K562 (cell line): ENCODE measurements around the gene MMEL1. TPM values are rescaled to one million over a fixed set of nuclear protein-coding genes. Genes with fewer than 3 reads are reported as not detected.

Experiments used
- ATAC-seq: fragments of 200-7000 bp; cut with Tn5 transposase; 3 replicates; pipeline ENCODE4 v1.9.1; 2020; ENCODE audit warnings: moderate library complexity
- BruUV-seq: library from RNA; stranded (reverse); fragments of 400-500 nt; replicated peaks from 2 replicates; lab custom pipeline; 2021; lab: Mats Ljungman, UMichigan
- CTCF ChIA-PET: fragments of 300-600 bp; formaldehyde crosslinking; extraction: SDS; loops from one replicate; lab custom pipeline; 2021; ENCODE audit warnings: low intra/inter-chr PET ratio; lab: Yijun Ruan, JAX
- POLR2A ChIA-PET: fragments of 300-600, 350-650 bp; sonication (Branson Sonifier 250); formaldehyde crosslinking; extraction: SDS; loops from one replicate; lab custom pipeline; 2021; ENCODE audit warnings: antibody characterized with exemption, inconsistent platforms; lab: Yijun Ruan, JAX
- DNase-seq, 4 experiments: peaks; one replicate each; pipeline versions ENCODE4 v3.0.0 to v3.0.0-alpha.2; 2011 to 2018; ENCODE audit warnings: low spot score in 3 of 4, mixed read lengths in 3 of 4; ENCODE audit errors: extremely low read depth in 1 of 4
- FAIRE-seq: peaks from 2 replicates; lab custom pipeline; 2011; peaks lifted over from hg19 to GRCh38; lab: Jason Lieb, UNC
- H2AFZ ChIP-seq: 2 replicates; pipeline ENCODE4 v1.6.0; 2011; ENCODE audit warnings: low read depth, low read length, control low read depth, inconsistent platforms
- H3K27ac ChIP-seq: fragments of 200-600 bp; 3 replicates; pipeline ENCODE4 v1.8.0; 2011; ENCODE audit warnings: low read depth, mild to moderate bottlenecking, control low read depth, inconsistent platforms, low read length, moderate library complexity, mixed read lengths; ENCODE audit errors: extremely low read depth
- H3K27me3 ChIP-seq, 2 experiments: fragments of 300-600 bp in 1 of 2; 2 replicates in 1 of 2; 3 replicates in 1 of 2; pipeline versions ENCODE4 v1.6.0 to v1.8.0; 2011; ENCODE audit warnings: inconsistent platforms in 2 of 2, low read length in 2 of 2, mild to moderate bottlenecking in 1 of 2, mixed read lengths in 1 of 2, moderate library complexity in 1 of 2; ENCODE audit not compliant: control insufficient read depth in 2 of 2, insufficient read depth in 2 of 2
- H3K36me3 ChIP-seq: fragments of 300-600 bp; 3 replicates; pipeline ENCODE4 v1.8.0; 2011; ENCODE audit warnings: mild to moderate bottlenecking, low read length, inconsistent platforms; ENCODE audit not compliant: control insufficient read depth, insufficient read depth
- H3K4me1 ChIP-seq, 2 experiments: fragments of 200-600 bp in 1 of 2; replicated peaks in 1 of 2; 2 replicates in 1 of 2; 3 replicates in 1 of 2; pipeline versions ENCODE4 v1.5.1 to v1.8.0; 2011; ENCODE audit warnings: inconsistent platforms in 2 of 2, low read length in 2 of 2, mild to moderate bottlenecking in 1 of 2, mixed read lengths in 1 of 2, moderate library complexity in 1 of 2; ENCODE audit not compliant: control insufficient read depth in 2 of 2, insufficient read depth in 2 of 2
- H3K4me2 ChIP-seq: 2 replicates; pipeline ENCODE4 v1.6.1; 2011; ENCODE audit warnings: low read length, control low read depth, inconsistent platforms, mixed read lengths; ENCODE audit not compliant: insufficient read depth
- H3K4me3 ChIP-seq: fragments of 200-600 bp; sonication (generic), shearing (Covaris generic); 2 replicates; pipeline ENCODE4 v1.5.1; 2016; ENCODE audit warnings: control low read depth, inconsistent platforms
- H3K79me2 ChIP-seq: fragments of 200-600 bp; 3 replicates; pipeline ENCODE4 v1.8.0; 2011; ENCODE audit warnings: low read length, inconsistent platforms; ENCODE audit not compliant: control insufficient read depth, insufficient read depth
- H3K9ac ChIP-seq, 2 experiments: 2 replicates each; pipeline versions ENCODE4 v1.6.0 to v1.6.1; 2011; ENCODE audit warnings: low read depth in 2 of 2, low read length in 2 of 2, control low read depth in 1 of 2, inconsistent platforms in 1 of 2, mild to moderate bottlenecking in 1 of 2, mixed read lengths in 1 of 2; ENCODE audit not compliant: insufficient read depth in 1 of 2
- H3K9me1 ChIP-seq: one replicate; pipeline ENCODE4 v1.6.0; 2011; ENCODE audit warnings: inconsistent platforms, mild to moderate bottlenecking, low read length, moderate library complexity; ENCODE audit not compliant: control insufficient read depth, insufficient read depth
- H3K9me3 ChIP-seq: replicated peaks from 2 replicates; pipeline ENCODE4 v1.5.1; 2011; ENCODE audit warnings: low read depth, low read length, inconsistent platforms; ENCODE audit not compliant: control insufficient read depth, insufficient read depth
- H4K20me1 ChIP-seq: replicated peaks from 2 replicates; pipeline ENCODE4 v1.6.1; 2011; ENCODE audit warnings: low read length, inconsistent platforms, mixed read lengths; ENCODE audit not compliant: control insufficient read depth, insufficient read depth
- ATF1 ChIP-seq, 2 experiments: fragments of 450-650 bp in 1 of 2; IDR thresholded peaks; 2 replicates each; pipeline ENCODE4 v1.6.1; 2016; ENCODE audit warnings: missing compliant biosample characterization in 1 of 2, missing genetic modification characterization in 1 of 2
- HMGN3 ChIP-seq: IDR thresholded peaks from 2 replicates; pipeline ENCODE4 v1.6.1; 2011; ENCODE audit warnings: borderline replicate concordance, low read depth, mild to moderate bottlenecking, mixed read lengths, low read length; ENCODE audit not compliant: insufficient read length; ENCODE audit errors: extremely low read depth
- ILF3 ChIP-seq: fragments of 450-650 bp; IDR thresholded peaks from 2 replicates; pipeline ENCODE4 v1.6.1; 2018; ENCODE audit warnings: antibody characterized with exemption, mild to moderate bottlenecking, moderate library complexity, borderline replicate concordance
- MTF1 ChIP-seq: fragments of 250-450 bp; sonication (Bioruptor Pico); IDR thresholded peaks from 2 replicates; pipeline ENCODE4 v1.9.0; 2021; ENCODE audit warnings: moderate library complexity, mild to moderate bottlenecking, inconsistent platforms, borderline replicate concordance
- POLR2G ChIP-seq: fragments of 200-400 bp; formaldehyde crosslinking; IDR thresholded peaks from 2 replicates; pipeline ENCODE4 v1.6.1; 2017; ENCODE audit warnings: low read depth, mild to moderate bottlenecking, antibody characterized with exemption, low read length, moderate library complexity
- ZNF217 ChIP-seq: sonication (generic); formaldehyde crosslinking; IDR thresholded peaks from 2 replicates; pipeline ENCODE4 v1.8.0; 2022; ENCODE audit warnings: mild to moderate bottlenecking, missing genetic modification reagents
- ZNF583 ChIP-seq: fragments of 250-450 bp; sonication (Bioruptor Pico); IDR thresholded peaks from 2 replicates; pipeline ENCODE4 v1.4.0; 2020
- WGBS: fragments of 100-300 bp; shearing (Covaris generic); methylation state at CpG from one replicate; pipeline ENCODE4 v1.1.6; 2016; ENCODE audit warnings: low coverage, mixed read lengths; ENCODE audit not compliant: insufficient coverage; ENCODE audit errors: missing lambda C conversion rate; 5-methylcytosine and 5-hydroxymethylcytosine counted together
- in situ Hi-C: fragments of 300-500 bp; cut with MboI; formaldehyde crosslinking; loops from 4 replicates; pipeline ENCODE4 v1.15.0; 2018; ENCODE audit warnings: inconsistent platforms, mixed read lengths
- intact Hi-C: fragments of 100-400 bp; cut with micrococcal nuclease; formaldehyde crosslinking; loops from 2 replicates; pipeline ENCODE4 v1.14.2; 2022
- polyA plus RNA-seq, 8 experiments: library from polyadenylated mRNA; depleted of rRNA in 4 of 8; stranded (reverse) in 5 of 8; unstranded in 3 of 8; fragments of >200 nt; fragmentation: Nextera tagmentation in 2 of 8; fragmentation: Illumina TruSeq in 1 of 8; extraction: Ambion mirVana in 2 of 8; extraction: Trizol in 1 of 8; gene quantifications; 2 replicates each; pipeline versions ENCODE4 v1.2.1 to v1.2.3, GENCODE V29; 2011 to 2014; ENCODE audit warnings: inconsistent platforms in 1 of 8, missing spikeins in 1 of 8
- total RNA-seq, 7 experiments: library from RNA; depleted of rRNA in 6 of 7; stranded (reverse); fragments of >200 nt in 6 of 7; fragmentation: Illumina TruSeq in 2 of 7; extraction: Trizol in 2 of 7; gene quantifications; 2 replicates each; pipeline versions ENCODE4 v1.2.1 to v1.2.3, GENCODE V29; 2011 to 2021; ENCODE audit warnings: low replicate concordance in 1 of 7
- TF ChIP-seq, protein P1 (sequence below): fragments of 450-650 bp; IDR thresholded peaks from 2 replicates; pipeline ENCODE4 v1.6.1; 2017; ENCODE audit warnings: antibody characterized with exemption
- TF ChIP-seq, protein P2 (sequence below): sonication (generic); formaldehyde crosslinking; IDR thresholded peaks from 2 replicates; pipeline ENCODE4 v1.8.0; 2022; ENCODE audit warnings: mild to moderate bottlenecking, missing genetic modification reagents
- TF ChIP-seq, protein P3 (sequence below): fragments of 250-450 bp; sonication (Bioruptor Pico); IDR thresholded peaks from 2 replicates; pipeline ENCODE4 v1.5.0; 2021
- TF ChIP-seq, protein P4 (sequence below): sonication (generic); formaldehyde crosslinking; IDR thresholded peaks from 2 replicates; pipeline ENCODE4 v1.9.0; 2022; ENCODE audit warnings: mild to moderate bottlenecking, missing genetic modification reagents

The MMEL1 gene
- total and polyA plus RNA-seq, 9 of the 15 experiments (the other 6 are each of a cell fraction or from before 2014, with no cell fraction given): not detected

DNA sequence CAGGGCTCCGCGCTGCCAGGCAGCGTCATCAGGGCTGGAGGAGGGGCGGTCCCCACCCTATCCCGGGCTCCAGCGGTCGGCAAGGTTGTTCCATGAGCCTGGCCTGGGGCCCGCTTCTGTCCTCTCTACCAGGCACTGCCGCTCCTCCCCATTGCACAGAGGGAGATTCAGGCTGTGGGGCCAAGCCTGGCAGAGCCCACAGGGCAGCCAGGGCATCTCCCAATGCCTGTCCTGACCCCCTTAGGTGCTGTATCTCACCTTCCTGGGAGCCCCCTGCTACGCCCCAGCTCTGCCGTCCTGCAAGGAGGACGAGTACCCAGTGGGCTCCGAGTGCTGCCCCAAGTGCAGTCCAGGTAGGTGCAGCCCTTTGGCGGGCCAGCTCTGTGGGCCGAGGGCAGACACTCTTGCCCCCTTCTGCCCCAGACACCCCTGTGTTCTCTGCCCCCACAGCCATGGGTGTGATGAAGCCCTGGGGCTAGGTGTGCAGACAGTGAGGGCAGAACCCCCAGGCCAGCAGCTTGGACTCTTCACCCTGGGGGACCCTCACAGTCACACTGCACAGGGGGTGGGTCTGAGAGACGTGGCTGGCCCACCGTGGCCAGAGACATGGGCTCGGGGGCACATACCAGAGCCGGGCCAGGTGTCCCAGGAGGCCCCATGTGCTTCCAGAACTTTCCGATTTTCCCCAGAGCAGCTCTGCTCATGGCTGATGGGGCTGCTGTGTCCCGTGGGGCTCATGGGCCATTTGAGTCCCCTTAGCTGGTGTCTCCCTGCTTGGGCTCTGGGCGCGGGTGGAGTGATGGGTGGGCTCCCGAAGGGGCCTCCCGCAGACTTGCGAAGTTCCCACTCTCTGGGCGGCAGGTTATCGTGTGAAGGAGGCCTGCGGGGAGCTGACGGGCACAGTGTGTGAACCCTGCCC, 75.1 kb downstream of the MMEL1 start:
- Histone ChIP-seq H2AFZ (no peak overlapping the region), H3K79me2 (no peaks in the 10 kb centered on the region), H3K4me1 (peaks cover 26 to 85% of the 10 kb centered on the region in 2 experiments), H3K36me3 (no peaks in the 10 kb centered on the region), H3K27ac (no peak overlapping the region), H4K20me1 (no peaks in the 10 kb centered on the region), H3K9ac (peak overlapping the region in 1 of 2 experiments; percentile 92; a peak in 2 of 4 replicates), H3K9me1 (no peaks in the 10 kb centered on the region), H3K9me3 (no peaks in the 10 kb centered on the region), H3K4me3 (no peak overlapping the region), H3K4me2 (no peak overlapping the region), H3K27me3 (0 out of 5 replicates have a peak, but pooled peaks cover 0 to 4% of the 10 kb centered on the region in 2 experiments)
- POLR2A ChIA-PET: interaction anchor here (0.5 to 1.8 kb wide), 7 partner anchors 11 to 601 kb away, joined by 3 to 8 read pairs (median 3); partner anchors contain the start of gene PRXL2B
- no peak for FAIRE-seq
- 35% methylated on average over 27 of the region's 30 CpGs for WGBS
- in situ Hi-C loops: no loop called here
- no peak for DNase-seq
- no peak for ATAC-seq
- intact Hi-C loops: no loop called here
- CTCF ChIA-PET: no interaction called here
- BruUV-seq: no TSS peak
- TF ChIP-seq, protein P1, sequence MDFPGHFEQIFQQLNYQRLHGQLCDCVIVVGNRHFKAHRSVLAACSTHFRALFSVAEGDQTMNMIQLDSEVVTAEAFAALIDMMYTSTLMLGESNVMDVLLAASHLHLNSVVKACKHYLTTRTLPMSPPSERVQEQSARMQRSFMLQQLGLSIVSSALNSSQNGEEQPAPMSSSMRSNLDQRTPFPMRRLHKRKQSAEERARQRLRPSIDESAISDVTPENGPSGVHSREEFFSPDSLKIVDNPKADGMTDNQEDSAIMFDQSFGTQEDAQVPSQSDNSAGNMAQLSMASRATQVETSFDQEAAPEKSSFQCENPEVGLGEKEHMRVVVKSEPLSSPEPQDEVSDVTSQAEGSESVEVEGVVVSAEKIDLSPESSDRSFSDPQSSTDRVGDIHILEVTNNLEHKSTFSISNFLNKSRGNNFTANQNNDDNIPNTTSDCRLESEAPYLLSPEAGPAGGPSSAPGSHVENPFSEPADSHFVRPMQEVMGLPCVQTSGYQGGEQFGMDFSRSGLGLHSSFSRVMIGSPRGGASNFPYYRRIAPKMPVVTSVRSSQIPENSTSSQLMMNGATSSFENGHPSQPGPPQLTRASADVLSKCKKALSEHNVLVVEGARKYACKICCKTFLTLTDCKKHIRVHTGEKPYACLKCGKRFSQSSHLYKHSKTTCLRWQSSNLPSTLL: no peak
- TF ChIP-seq POLR2G (no peak), HMGN3 (peak; percentile 72), MTF1 (CRISPR knock-in tag) (no peak), ILF3 (no peak), ZNF583 (CRISPR knock-in tag) (0 out of 2 replicates have a peak, but pooled peaks have one; percentile 43), ZNF217 (no peak), ATF1 (CRISPR knock-in tag; IDR thresholded peaks at IDR 0.05) (no peak), ATF1 (tag; IDR thresholded peaks at IDR 0.05) (0 out of 2 replicates have a peak, but pooled peaks have one; percentile 10)
- TF ChIP-seq, protein P2, sequence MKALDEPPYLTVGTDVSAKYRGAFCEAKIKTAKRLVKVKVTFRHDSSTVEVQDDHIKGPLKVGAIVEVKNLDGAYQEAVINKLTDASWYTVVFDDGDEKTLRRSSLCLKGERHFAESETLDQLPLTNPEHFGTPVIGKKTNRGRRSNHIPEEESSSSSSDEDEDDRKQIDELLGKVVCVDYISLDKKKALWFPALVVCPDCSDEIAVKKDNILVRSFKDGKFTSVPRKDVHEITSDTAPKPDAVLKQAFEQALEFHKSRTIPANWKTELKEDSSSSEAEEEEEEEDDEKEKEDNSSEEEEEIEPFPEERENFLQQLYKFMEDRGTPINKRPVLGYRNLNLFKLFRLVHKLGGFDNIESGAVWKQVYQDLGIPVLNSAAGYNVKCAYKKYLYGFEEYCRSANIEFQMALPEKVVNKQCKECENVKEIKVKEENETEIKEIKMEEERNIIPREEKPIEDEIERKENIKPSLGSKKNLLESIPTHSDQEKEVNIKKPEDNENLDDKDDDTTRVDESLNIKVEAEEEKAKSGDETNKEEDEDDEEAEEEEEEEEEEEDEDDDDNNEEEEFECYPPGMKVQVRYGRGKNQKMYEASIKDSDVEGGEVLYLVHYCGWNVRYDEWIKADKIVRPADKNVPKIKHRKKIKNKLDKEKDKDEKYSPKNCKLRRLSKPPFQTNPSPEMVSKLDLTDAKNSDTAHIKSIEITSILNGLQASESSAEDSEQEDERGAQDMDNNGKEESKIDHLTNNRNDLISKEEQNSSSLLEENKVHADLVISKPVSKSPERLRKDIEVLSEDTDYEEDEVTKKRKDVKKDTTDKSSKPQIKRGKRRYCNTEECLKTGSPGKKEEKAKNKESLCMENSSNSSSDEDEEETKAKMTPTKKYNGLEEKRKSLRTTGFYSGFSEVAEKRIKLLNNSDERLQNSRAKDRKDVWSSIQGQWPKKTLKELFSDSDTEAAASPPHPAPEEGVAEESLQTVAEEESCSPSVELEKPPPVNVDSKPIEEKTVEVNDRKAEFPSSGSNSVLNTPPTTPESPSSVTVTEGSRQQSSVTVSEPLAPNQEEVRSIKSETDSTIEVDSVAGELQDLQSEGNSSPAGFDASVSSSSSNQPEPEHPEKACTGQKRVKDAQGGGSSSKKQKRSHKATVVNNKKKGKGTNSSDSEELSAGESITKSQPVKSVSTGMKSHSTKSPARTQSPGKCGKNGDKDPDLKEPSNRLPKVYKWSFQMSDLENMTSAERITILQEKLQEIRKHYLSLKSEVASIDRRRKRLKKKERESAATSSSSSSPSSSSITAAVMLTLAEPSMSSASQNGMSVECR (CRISPR knock-in tag): no peak
- TF ChIP-seq, protein P3, sequence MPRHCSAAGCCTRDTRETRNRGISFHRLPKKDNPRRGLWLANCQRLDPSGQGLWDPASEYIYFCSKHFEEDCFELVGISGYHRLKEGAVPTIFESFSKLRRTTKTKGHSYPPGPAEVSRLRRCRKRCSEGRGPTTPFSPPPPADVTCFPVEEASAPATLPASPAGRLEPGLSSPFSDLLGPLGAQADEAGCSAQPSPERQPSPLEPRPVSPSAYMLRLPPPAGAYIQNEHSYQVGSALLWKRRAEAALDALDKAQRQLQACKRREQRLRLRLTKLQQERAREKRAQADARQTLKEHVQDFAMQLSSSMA (CRISPR knock-in tag): no peak
- TF ChIP-seq, protein P4, sequence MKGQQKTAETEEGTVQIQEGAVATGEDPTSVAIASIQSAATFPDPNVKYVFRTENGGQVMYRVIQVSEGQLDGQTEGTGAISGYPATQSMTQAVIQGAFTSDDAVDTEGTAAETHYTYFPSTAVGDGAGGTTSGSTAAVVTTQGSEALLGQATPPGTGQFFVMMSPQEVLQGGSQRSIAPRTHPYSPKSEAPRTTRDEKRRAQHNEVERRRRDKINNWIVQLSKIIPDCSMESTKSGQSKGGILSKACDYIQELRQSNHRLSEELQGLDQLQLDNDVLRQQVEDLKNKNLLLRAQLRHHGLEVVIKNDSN (CRISPR knock-in tag): no peak
